Thyroid gland (tissue), 4 donors: ENCODE data around the gene SGPL1. TPM values are rescaled to one million over a fixed set of nuclear protein-coding genes. Genes with fewer than 3 reads are reported as not detected.
A peak's percentile ranks its signal among the peaks of the same experiment; 100 is the strongest.

Source experiments
- DNase-seq, 2 donors: peaks; one replicate each; pipeline ENCODE4 v3.0.0-alpha.2; 2019
- H3K27ac ChIP-seq, 3 donors: fragments of 200-600 bp; sonication (generic); 1 replicate in 2 of 3; 2 replicates in 1 of 3; pipeline ENCODE4 v1.5.1; 2016 to 2019; ENCODE audit warnings: mild to moderate bottlenecking in 1 of 3, moderate library complexity in 1 of 3
- H3K27me3 ChIP-seq: fragments of 200-600 bp; sonication (generic); one replicate; pipeline ENCODE4 v1.5.1; 2019
- H3K36me3 ChIP-seq, 2 donors: fragments of 200-600 bp; sonication (generic); one replicate each; pipeline ENCODE4 v1.5.1; 2016 to 2019
- H3K4me1 ChIP-seq, 2 donors: fragments of 200-600 bp; sonication (generic); one replicate each; pipeline ENCODE4 v1.5.1; 2017 to 2019
- H3K4me3 ChIP-seq, 3 donors: fragments of 200-600 bp; sonication (generic); replicated peaks in 1 of 3; 1 replicate in 2 of 3; 2 replicates in 1 of 3; pipeline ENCODE4 v1.5.1; 2016; ENCODE audit warnings: mild to moderate bottlenecking in 1 of 3
- H3K9me3 ChIP-seq: fragments of 200-600 bp; sonication (generic); one replicate; pipeline ENCODE4 v1.5.1; 2017
- POLR2A ChIP-seq, 2 donors: fragments of 450-650 bp; IDR thresholded peaks; one replicate each; pipeline ENCODE4 v1.6.1; 2017; ENCODE audit warnings: antibody characterized with exemption in 2 of 2, mild to moderate bottlenecking in 2 of 2, moderate library complexity in 1 of 2
- WGBS, 2 donors: methylation state at CpG; one replicate each; pipeline ENCODE4 v1.1.5; 2017; 5-methylcytosine and 5-hydroxymethylcytosine counted together
- intact Hi-C: fragments of 100-400 bp; cut with DNase I; formaldehyde crosslinking; loops from one replicate; pipeline ENCODE4 v1.15.1; 2023
- total RNA-seq, 4 donors: library from RNA; depleted of rRNA; stranded (reverse); fragments of >200 nt; gene quantifications; one replicate each; pipeline ENCODE4 v1.2.3, GENCODE V29; 2016
- TF ChIP-seq, protein P1 (sequence below), 6 experiments: fragments of 200-600 bp in 3 of 6; fragments of 450-650 bp in 3 of 6; sonication (generic) in 3 of 6; IDR thresholded peaks; one replicate each; pipeline ENCODE4 v1.5.1; 2016 to 2019; ENCODE audit warnings: antibody characterized with exemption in 6 of 6, mild to moderate bottlenecking in 2 of 6, inconsistent platforms in 1 of 6, moderate library complexity in 1 of 6

Gene SGPL1
- total RNA-seq, 4 donors from 2014 or later: 40.6 to 64.4 (median 46.1) TPM

DNA sequence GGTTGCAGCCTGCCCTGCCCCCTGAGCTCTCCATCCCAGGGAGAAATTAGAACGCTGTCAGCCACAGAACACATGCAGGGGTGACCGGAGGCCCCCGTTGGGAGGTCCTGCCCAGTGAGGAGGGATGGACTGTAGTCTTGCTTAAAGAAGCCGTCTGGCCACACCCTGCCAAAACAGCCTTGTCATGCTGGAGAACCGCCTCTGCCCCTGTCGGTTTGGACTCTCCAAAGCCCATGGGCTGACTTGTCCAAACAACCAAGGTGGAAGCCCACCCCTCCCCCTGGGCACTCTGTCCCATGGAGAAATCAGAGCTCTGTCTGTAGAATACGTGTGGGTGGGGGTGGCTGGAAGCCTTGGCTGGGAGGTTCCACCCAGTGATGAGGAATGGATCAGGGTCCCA, 17.9 kb upstream of the SGPL1 start:
- WGBS, 2 donors: 56 to 61% methylated on average over 5 to 7 of the region's 7 CpGs
- intact Hi-C loops: no loop called here
- peaks cover 0 to 6% of the 10 kb centered on the region in 2 donors for H3K4me1 ChIP-seq

DNA sequence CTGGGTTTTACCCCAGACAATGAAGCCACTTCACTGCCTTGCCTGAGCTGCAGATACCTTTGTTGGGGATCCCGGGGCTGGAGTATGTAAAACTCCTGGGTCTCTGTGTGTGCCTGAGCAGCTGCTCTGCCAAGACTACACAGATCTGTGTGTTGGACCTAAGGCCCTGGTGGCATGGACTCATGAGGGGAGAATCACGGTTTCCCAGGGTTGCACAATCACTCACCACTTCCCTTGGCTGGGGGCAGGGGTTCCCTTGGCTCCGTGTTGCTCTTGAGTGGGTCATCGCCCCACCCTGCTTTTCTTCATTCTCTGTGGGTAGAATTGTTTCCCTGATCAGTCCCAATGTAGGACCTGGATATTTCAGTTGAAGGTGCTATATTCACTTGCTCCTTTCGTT, 16.6 kb upstream of the SGPL1 start:
- TF ChIP-seq, protein P1, sequence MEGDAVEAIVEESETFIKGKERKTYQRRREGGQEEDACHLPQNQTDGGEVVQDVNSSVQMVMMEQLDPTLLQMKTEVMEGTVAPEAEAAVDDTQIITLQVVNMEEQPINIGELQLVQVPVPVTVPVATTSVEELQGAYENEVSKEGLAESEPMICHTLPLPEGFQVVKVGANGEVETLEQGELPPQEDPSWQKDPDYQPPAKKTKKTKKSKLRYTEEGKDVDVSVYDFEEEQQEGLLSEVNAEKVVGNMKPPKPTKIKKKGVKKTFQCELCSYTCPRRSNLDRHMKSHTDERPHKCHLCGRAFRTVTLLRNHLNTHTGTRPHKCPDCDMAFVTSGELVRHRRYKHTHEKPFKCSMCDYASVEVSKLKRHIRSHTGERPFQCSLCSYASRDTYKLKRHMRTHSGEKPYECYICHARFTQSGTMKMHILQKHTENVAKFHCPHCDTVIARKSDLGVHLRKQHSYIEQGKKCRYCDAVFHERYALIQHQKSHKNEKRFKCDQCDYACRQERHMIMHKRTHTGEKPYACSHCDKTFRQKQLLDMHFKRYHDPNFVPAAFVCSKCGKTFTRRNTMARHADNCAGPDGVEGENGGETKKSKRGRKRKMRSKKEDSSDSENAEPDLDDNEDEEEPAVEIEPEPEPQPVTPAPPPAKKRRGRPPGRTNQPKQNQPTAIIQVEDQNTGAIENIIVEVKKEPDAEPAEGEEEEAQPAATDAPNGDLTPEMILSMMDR (IDR thresholded peaks at IDR 0.05): no peak
- TF ChIP-seq POLR2A (IDR thresholded peaks at IDR 0.05): no peak
- intact Hi-C loops: no loop called here
- no peak for DNase-seq
- WGBS, 2 donors: 71 to 82% methylated on average over 4 to 5 of the region's 5 CpGs
- Histone ChIP-seq H3K9me3 (no peaks in the 10 kb centered on the region), H3K4me1 (peaks cover 1 to 13% of the 10 kb centered on the region in 2 donors), H3K36me3 (no peaks in the 10 kb centered on the region), H3K27ac (no peak overlapping the region), H3K27me3 (no peaks in the 10 kb centered on the region), H3K4me3 (no peak overlapping the region)

More for the DNA sequence above, 17.9 kb upstream of the SGPL1 start:
- Histone ChIP-seq H3K36me3 (no peaks in the 10 kb centered on the region), H3K27me3 (no peaks in the 10 kb centered on the region), H3K4me3 (no peak overlapping the region), H3K27ac (no peak overlapping the region), H3K9me3 (no peaks in the 10 kb centered on the region)
- TF ChIP-seq, protein P1 (IDR thresholded peaks at IDR 0.05): no peak
- no peak for TF ChIP-seq POLR2A (IDR thresholded peaks at IDR 0.05)
- DNase-seq: no peak

DNA sequence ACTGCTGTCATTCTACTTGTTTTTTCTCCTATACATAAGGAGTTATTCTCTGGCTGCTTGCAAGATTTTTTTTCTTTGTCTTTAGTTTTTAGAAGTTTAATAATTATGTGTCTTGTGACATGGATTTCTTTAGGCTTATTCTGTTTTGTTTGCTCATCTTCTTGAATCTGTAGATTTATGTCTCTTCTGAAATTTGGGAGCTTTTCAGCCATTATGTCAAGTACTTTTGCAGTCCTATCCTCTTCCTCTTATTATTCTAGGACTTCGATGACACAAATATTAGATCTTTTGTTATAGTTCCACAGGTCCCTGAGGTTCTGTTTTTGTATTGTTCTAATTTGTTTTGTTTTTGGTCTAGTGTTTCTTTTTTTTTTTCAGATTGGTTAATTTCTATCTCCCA, 13.9 kb upstream of the SGPL1 start:
- H3K27ac ChIP-seq: no peak overlapping the region
- H3K36me3 ChIP-seq: no peaks in the 10 kb centered on the region
- no peaks in the 10 kb centered on the region for H3K27me3 ChIP-seq
- WGBS, 2 donors: 85 to 86% methylated on average over 1 of the region's 1 CpG
- intact Hi-C loops: no loop called here
- TF ChIP-seq POLR2A (IDR thresholded peaks at IDR 0.05): no peak
- TF ChIP-seq, protein P1 (IDR thresholded peaks at IDR 0.05): no peak
- no peak overlapping the region for H3K4me3 ChIP-seq
- no peaks in the 10 kb centered on the region for H3K9me3 ChIP-seq
- peaks cover 14 to 35% of the 10 kb centered on the region in 2 donors for H3K4me1 ChIP-seq
- no peak for DNase-seq

DNA sequence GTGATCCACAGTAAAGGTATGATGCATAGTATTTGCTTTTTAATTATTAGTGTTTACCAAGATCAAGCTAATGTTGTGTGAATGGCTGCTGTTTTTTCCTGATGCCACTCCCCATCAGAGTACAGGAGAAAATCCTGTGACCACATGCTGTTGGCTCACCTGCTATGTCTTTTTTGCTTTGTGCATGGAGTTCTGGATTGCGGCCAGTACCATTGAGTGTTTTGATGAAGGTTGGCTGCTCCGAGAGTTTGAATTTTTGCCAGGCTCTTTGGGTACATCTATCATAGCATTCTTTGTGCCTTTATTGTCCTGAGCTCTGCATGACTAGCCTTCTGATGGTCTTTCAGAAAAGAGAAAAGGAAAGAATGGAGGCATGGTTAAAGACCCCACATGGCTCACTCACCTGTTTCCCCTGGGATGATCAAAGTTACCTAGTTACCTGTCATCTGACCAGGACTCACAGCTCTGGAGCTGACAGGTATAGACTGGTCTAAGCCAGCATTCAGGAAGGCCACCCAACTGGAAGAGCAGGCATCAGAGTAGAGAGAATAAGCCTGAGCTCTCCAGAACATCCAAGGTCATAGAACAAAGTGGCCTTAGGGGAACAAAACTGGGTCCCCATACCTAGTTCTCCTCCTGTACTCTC, 11.8 kb upstream of the SGPL1 start:
- TF ChIP-seq, protein P1 (IDR thresholded peaks at IDR 0.05): no peak
- no peak for TF ChIP-seq POLR2A (IDR thresholded peaks at IDR 0.05)
- peak; percentile 95 for DNase-seq
- peak overlapping the region; percentile 85 to 96 (median 88) for H3K27ac ChIP-seq
- intact Hi-C loops: no loop called here
- peaks cover 17 to 32% of the 10 kb centered on the region in 2 donors for H3K4me1 ChIP-seq
- H3K36me3 ChIP-seq: no peaks in the 10 kb centered on the region
- 27 to 43% methylated on average over 2 of the region's 2 CpGs for WGBS, 2 donors
- no peaks in the 10 kb centered on the region for H3K27me3 ChIP-seq
- no peak overlapping the region for H3K4me3 ChIP-seq
- no peaks in the 10 kb centered on the region for H3K9me3 ChIP-seq

DNA sequence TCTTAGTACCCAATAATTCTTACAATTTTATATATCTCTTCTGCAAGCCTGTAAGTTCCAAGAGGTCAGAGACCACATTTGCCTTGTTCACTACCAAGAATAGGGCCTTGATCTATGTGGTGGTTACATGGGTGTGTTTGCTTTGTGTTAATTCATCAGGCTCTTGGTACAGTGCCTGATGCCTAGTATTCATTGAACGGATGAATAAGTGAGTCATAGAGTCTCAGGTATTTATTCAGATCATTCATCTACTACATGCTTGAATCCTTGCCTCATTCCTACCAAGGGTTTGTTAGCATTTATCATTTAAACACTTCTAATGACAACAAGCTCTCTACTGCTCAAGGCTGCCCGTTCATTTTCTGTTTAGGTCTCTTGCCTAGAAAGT, 11.3 kb upstream of the SGPL1 start:
- Histone ChIP-seq H3K36me3 (no peaks in the 10 kb centered on the region), H3K4me1 (peaks cover 22 to 38% of the 10 kb centered on the region in 2 donors), H3K4me3 (no peak overlapping the region), H3K9me3 (no peaks in the 10 kb centered on the region), H3K27me3 (no peaks in the 10 kb centered on the region), H3K27ac (peak overlapping the region; percentile 85 to 96 (median 88))
- TF ChIP-seq, protein P1 (IDR thresholded peaks at IDR 0.05): no peak
- TF ChIP-seq POLR2A (IDR thresholded peaks at IDR 0.05): no peak
- no peak for DNase-seq
- WGBS, 2 donors: 27 to 31% methylated on average over 2 of the region's 2 CpGs
- intact Hi-C loops: no loop called here
